ENCODE results near the gene SMARCA2.

DNA sequence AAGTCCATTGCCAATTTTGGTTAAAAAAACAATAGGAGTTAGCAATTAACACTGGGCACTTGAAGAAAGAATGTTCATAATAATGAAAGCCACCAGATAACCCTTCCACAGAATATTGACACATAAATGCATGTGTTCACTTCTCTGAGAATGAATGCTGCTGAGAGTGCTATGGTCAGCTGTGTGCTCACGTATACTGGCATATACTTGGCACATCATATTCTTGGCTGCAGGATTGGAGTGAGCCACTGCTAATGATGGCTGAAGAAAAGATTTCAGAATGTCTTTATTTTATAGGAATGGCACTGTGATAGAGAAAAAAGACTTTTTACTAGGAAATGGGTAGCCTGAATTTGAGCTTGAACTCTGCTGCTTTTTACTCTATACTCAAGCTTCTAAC, 46.0 kb upstream of the SMARCA2 start:
- TF ChIP-seq EP300 (conservative IDR thresholded peaks at IDR 0.05; ENCODE audit: poor library complexity, severe bottlenecking), result no peak
- TF ChIP-seq EZH2 (IDR thresholded peaks at IDR 0.05; ENCODE audit: borderline replicate concordance, insufficient read depth, low read length, poor library complexity, severe bottlenecking), result no peak
- no peak for TF ChIP-seq POLR2AphosphoS5 (IDR thresholded peaks at IDR 0.05)
- TF ChIP-seq, protein P1, sequence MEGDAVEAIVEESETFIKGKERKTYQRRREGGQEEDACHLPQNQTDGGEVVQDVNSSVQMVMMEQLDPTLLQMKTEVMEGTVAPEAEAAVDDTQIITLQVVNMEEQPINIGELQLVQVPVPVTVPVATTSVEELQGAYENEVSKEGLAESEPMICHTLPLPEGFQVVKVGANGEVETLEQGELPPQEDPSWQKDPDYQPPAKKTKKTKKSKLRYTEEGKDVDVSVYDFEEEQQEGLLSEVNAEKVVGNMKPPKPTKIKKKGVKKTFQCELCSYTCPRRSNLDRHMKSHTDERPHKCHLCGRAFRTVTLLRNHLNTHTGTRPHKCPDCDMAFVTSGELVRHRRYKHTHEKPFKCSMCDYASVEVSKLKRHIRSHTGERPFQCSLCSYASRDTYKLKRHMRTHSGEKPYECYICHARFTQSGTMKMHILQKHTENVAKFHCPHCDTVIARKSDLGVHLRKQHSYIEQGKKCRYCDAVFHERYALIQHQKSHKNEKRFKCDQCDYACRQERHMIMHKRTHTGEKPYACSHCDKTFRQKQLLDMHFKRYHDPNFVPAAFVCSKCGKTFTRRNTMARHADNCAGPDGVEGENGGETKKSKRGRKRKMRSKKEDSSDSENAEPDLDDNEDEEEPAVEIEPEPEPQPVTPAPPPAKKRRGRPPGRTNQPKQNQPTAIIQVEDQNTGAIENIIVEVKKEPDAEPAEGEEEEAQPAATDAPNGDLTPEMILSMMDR (IDR thresholded peaks at IDR 0.05; ENCODE audit: poor library complexity, severe bottlenecking), result no peak
